ENCODE measurements around the gene UBE2I.

UBE2I gene

DNA sequence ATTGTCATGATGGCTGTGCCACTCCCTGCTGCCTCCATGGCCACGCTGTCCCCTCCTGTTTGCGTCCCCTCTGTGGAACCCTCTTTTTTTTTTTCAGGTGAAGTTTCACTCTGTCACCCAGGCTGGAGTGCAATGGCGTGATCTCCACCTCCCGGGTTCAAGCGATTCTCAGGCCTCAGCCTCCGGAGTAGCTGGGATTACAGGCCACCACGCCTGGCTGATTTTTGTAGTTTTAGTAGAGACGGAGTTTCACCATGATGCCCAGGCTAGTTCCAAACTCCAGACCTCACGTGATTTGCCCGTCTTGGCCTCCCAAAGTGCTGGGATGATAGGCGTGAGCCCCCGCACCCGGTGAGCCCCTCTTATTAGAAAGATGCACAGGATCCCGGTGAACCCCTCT, 11.0 kb upstream of the UBE2I start:
- Histone ChIP-seq H3K27ac (ENCODE audit: low read length) (no peak overlapping the region), H3F3A (ENCODE audit: insufficient read depth, low read length) (peaks cover 12% of the 10 kb centered on the region), H3K9me2 (replicated peaks; ENCODE audit: insufficient read depth, low read length) (no peaks in the 10 kb centered on the region), H4K20me1 (ENCODE audit: insufficient read depth, low read length) (no peaks in the 10 kb centered on the region), H3K4me1 (ENCODE audit: low read length) (peaks cover 11% of the 10 kb centered on the region), H3K9ac (ENCODE audit: low read length) (no peak overlapping the region), H3K36me3 (replicated peaks; ENCODE audit: insufficient read depth, low read length) (no peaks in the 10 kb centered on the region), H3K4me2 (ENCODE audit: low read depth, low read length) (no peak overlapping the region), H3K9me3 (replicated peaks; ENCODE audit: insufficient read depth, low read length) (no peaks in the 10 kb centered on the region), H3K4me3 (ENCODE audit: low read length) (no peak overlapping the region), H3K27me3 (replicated peaks; ENCODE audit: insufficient read depth, low read length) (no peaks in the 10 kb centered on the region), H3K79me2 (ENCODE audit: low read length) (no peaks in the 10 kb centered on the region), H2AFZ (ENCODE audit: low read length) (no peak overlapping the region)
- DNase-seq = no peak
- TF ChIP-seq CTCF (IDR thresholded peaks at IDR 0.05; ENCODE audit: low read length) (no peak), EZH2 (optimal IDR thresholded peaks at IDR 0.05; ENCODE audit: low read depth, low read length) (no peak), EZH2phosphoT487 (IDR thresholded peaks at IDR 0.05; ENCODE audit: low read length) (no peak)

GRCh38 chr16:1299012-1299867, 10.2 kb upstream of the UBE2I start:
- H3K4me1 ChIP-seq (ENCODE audit: low read length) = peaks cover 14% of the 10 kb centered on the region
- no peaks in the 10 kb centered on the region for H3K9me2 ChIP-seq (replicated peaks; ENCODE audit: insufficient read depth, low read length)
- no peak for DNase-seq
- no peaks in the 10 kb centered on the region for H3K9me3 ChIP-seq (replicated peaks; ENCODE audit: insufficient read depth, low read length)
- no peaks in the 10 kb centered on the region for H3K27me3 ChIP-seq (replicated peaks; ENCODE audit: insufficient read depth, low read length)
- no peak overlapping the region for H3K4me2 ChIP-seq (ENCODE audit: low read depth, low read length)
- H3K9ac ChIP-seq (ENCODE audit: low read length) = no peak overlapping the region
- H3K36me3 ChIP-seq (replicated peaks; ENCODE audit: insufficient read depth, low read length) = no peaks in the 10 kb centered on the region
- TF ChIP-seq EZH2phosphoT487 (IDR thresholded peaks at IDR 0.05; ENCODE audit: low read length) (no peak), EZH2 (optimal IDR thresholded peaks at IDR 0.05; ENCODE audit: low read depth, low read length) (no peak), CTCF (IDR thresholded peaks at IDR 0.05; ENCODE audit: low read length) (no peak)
- H3F3A ChIP-seq (ENCODE audit: insufficient read depth, low read length) = peaks cover 12% of the 10 kb centered on the region
- H3K4me3 ChIP-seq (ENCODE audit: low read length) = no peak overlapping the region
- H3K27ac ChIP-seq (ENCODE audit: low read length) = no peak overlapping the region
- H3K79me2 ChIP-seq (ENCODE audit: low read length) = no peaks in the 10 kb centered on the region
- no peak overlapping the region for H2AFZ ChIP-seq (ENCODE audit: low read length)
- no peaks in the 10 kb centered on the region for H4K20me1 ChIP-seq (ENCODE audit: insufficient read depth, low read length)

DNA sequence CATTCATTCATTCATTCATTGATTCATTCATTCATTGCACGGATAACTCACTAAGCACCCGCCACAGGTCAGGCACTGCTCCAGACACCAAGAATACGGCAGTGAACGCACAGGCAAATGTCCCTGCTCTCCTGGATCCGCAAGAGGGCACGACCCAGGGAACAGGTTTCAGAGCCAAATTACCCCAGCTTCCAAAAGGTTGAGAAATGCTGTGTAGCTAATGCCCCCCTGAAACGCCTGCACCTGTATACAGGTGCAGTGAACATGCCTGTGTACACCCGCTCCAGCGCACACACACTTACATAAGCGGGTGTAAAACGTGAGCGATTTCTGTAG, 9.6 kb upstream of the UBE2I start:
- no peak overlapping the region for H2AFZ ChIP-seq (ENCODE audit: low read length)
- H3F3A ChIP-seq (ENCODE audit: insufficient read depth, low read length) = peaks cover 12% of the 10 kb centered on the region
- H3K4me1 ChIP-seq (ENCODE audit: low read length) = peaks cover 15% of the 10 kb centered on the region
- no peaks in the 10 kb centered on the region for H3K27me3 ChIP-seq (replicated peaks; ENCODE audit: insufficient read depth, low read length)
- no peaks in the 10 kb centered on the region for H3K9me3 ChIP-seq (replicated peaks; ENCODE audit: insufficient read depth, low read length)
- no peak for DNase-seq
- no peak overlapping the region for H3K4me3 ChIP-seq (ENCODE audit: low read length)
- TF ChIP-seq EZH2phosphoT487 (IDR thresholded peaks at IDR 0.05; ENCODE audit: low read length) (no peak), EZH2 (optimal IDR thresholded peaks at IDR 0.05; ENCODE audit: low read depth, low read length) (no peak), CTCF (IDR thresholded peaks at IDR 0.05; ENCODE audit: low read length) (no peak)
- H3K9ac ChIP-seq (ENCODE audit: low read length) = no peak overlapping the region
- no peaks in the 10 kb centered on the region for H4K20me1 ChIP-seq (ENCODE audit: insufficient read depth, low read length)
- no peak overlapping the region for H3K27ac ChIP-seq (ENCODE audit: low read length)
- H3K36me3 ChIP-seq (replicated peaks; ENCODE audit: insufficient read depth, low read length) = no peaks in the 10 kb centered on the region
- no peaks in the 10 kb centered on the region for H3K9me2 ChIP-seq (replicated peaks; ENCODE audit: insufficient read depth, low read length)
- H3K4me2 ChIP-seq (ENCODE audit: low read depth, low read length) = no peak overlapping the region
- no peaks in the 10 kb centered on the region for H3K79me2 ChIP-seq (ENCODE audit: low read length)
